K562 (cell line): ENCODE results near the gene RNF207. TPM values are rescaled to one million over a fixed set of nuclear protein-coding genes. Genes with fewer than 3 reads are reported as not detected.

ENCODE experiments used
- ATAC-seq: fragments of 200-7000 bp; cut with Tn5 transposase; 3 replicates; pipeline ENCODE4 v1.9.1; 2020; ENCODE audit warnings: moderate library complexity
- BruUV-seq: library from RNA; stranded (reverse); fragments of 400-500 nt; replicated peaks from 2 replicates; lab custom pipeline; 2021; lab: Mats Ljungman, UMichigan
- CTCF ChIA-PET: fragments of 300-600 bp; formaldehyde crosslinking; extraction: SDS; loops from one replicate; lab custom pipeline; 2021; ENCODE audit warnings: low intra/inter-chr PET ratio; lab: Yijun Ruan, JAX
- POLR2A ChIA-PET: fragments of 300-600, 350-650 bp; sonication (Branson Sonifier 250); formaldehyde crosslinking; extraction: SDS; loops from one replicate; lab custom pipeline; 2021; ENCODE audit warnings: antibody characterized with exemption, inconsistent platforms; lab: Yijun Ruan, JAX
- DNase-seq, 4 experiments: peaks; one replicate each; pipeline versions ENCODE4 v3.0.0 to v3.0.0-alpha.2; 2011 to 2018; ENCODE audit warnings: low spot score in 3 of 4, mixed read lengths in 3 of 4; ENCODE audit errors: extremely low read depth in 1 of 4
- FAIRE-seq: peaks from 2 replicates; lab custom pipeline; 2011; peaks lifted over from hg19 to GRCh38; lab: Jason Lieb, UNC
- H2AFZ ChIP-seq: 2 replicates; pipeline ENCODE4 v1.6.0; 2011; ENCODE audit warnings: low read depth, low read length, control low read depth, inconsistent platforms
- H3K27ac ChIP-seq: fragments of 200-600 bp; 3 replicates; pipeline ENCODE4 v1.8.0; 2011; ENCODE audit warnings: low read depth, mild to moderate bottlenecking, control low read depth, inconsistent platforms, low read length, moderate library complexity, mixed read lengths; ENCODE audit errors: extremely low read depth
- H3K27me3 ChIP-seq, 2 experiments: fragments of 300-600 bp in 1 of 2; 2 replicates in 1 of 2; 3 replicates in 1 of 2; pipeline versions ENCODE4 v1.6.0 to v1.8.0; 2011; ENCODE audit warnings: inconsistent platforms in 2 of 2, low read length in 2 of 2, mild to moderate bottlenecking in 1 of 2, mixed read lengths in 1 of 2, moderate library complexity in 1 of 2; ENCODE audit not compliant: control insufficient read depth in 2 of 2, insufficient read depth in 2 of 2
- H3K36me3 ChIP-seq: fragments of 300-600 bp; 3 replicates; pipeline ENCODE4 v1.8.0; 2011; ENCODE audit warnings: mild to moderate bottlenecking, low read length, inconsistent platforms; ENCODE audit not compliant: control insufficient read depth, insufficient read depth
- H3K4me1 ChIP-seq, 2 experiments: fragments of 200-600 bp in 1 of 2; replicated peaks in 1 of 2; 2 replicates in 1 of 2; 3 replicates in 1 of 2; pipeline versions ENCODE4 v1.5.1 to v1.8.0; 2011; ENCODE audit warnings: inconsistent platforms in 2 of 2, low read length in 2 of 2, mild to moderate bottlenecking in 1 of 2, mixed read lengths in 1 of 2, moderate library complexity in 1 of 2; ENCODE audit not compliant: control insufficient read depth in 2 of 2, insufficient read depth in 2 of 2
- H3K4me2 ChIP-seq: 2 replicates; pipeline ENCODE4 v1.6.1; 2011; ENCODE audit warnings: low read length, control low read depth, inconsistent platforms, mixed read lengths; ENCODE audit not compliant: insufficient read depth
- H3K4me3 ChIP-seq: fragments of 200-600 bp; sonication (generic), shearing (Covaris generic); 2 replicates; pipeline ENCODE4 v1.5.1; 2016; ENCODE audit warnings: control low read depth, inconsistent platforms
- H3K79me2 ChIP-seq: fragments of 200-600 bp; 3 replicates; pipeline ENCODE4 v1.8.0; 2011; ENCODE audit warnings: low read length, inconsistent platforms; ENCODE audit not compliant: control insufficient read depth, insufficient read depth
- H3K9ac ChIP-seq, 2 experiments: 2 replicates each; pipeline versions ENCODE4 v1.6.0 to v1.6.1; 2011; ENCODE audit warnings: low read depth in 2 of 2, low read length in 2 of 2, control low read depth in 1 of 2, inconsistent platforms in 1 of 2, mild to moderate bottlenecking in 1 of 2, mixed read lengths in 1 of 2; ENCODE audit not compliant: insufficient read depth in 1 of 2
- H3K9me1 ChIP-seq: one replicate; pipeline ENCODE4 v1.6.0; 2011; ENCODE audit warnings: inconsistent platforms, mild to moderate bottlenecking, low read length, moderate library complexity; ENCODE audit not compliant: control insufficient read depth, insufficient read depth
- H3K9me3 ChIP-seq: replicated peaks from 2 replicates; pipeline ENCODE4 v1.5.1; 2011; ENCODE audit warnings: low read depth, low read length, inconsistent platforms; ENCODE audit not compliant: control insufficient read depth, insufficient read depth
- H4K20me1 ChIP-seq: replicated peaks from 2 replicates; pipeline ENCODE4 v1.6.1; 2011; ENCODE audit warnings: low read length, inconsistent platforms, mixed read lengths; ENCODE audit not compliant: control insufficient read depth, insufficient read depth
- ATF2 ChIP-seq: sonication (generic); formaldehyde crosslinking; IDR thresholded peaks from 2 replicates; pipeline ENCODE4 v1.8.1; 2022; ENCODE audit warnings: missing genetic modification reagents
- CTCF ChIP-seq, 3 experiments: IDR thresholded peaks in 2 of 3; conservative IDR thresholded peaks in 1 of 3; 2 replicates each; pipeline ENCODE4 v1.5.1; 2011 to 2012; ENCODE audit warnings: low read length in 3 of 3, mild to moderate bottlenecking in 3 of 3, control low read depth in 2 of 3, improper control_type of control experiment in 1 of 3, inconsistent platforms in 1 of 3, low read depth in 1 of 3, mixed read lengths in 1 of 3, moderate library complexity in 1 of 3; ENCODE audit not compliant: insufficient read depth in 2 of 3
- EZH2 ChIP-seq: IDR thresholded peaks from 2 replicates; pipeline ENCODE4 v1.6.1; 2012; ENCODE audit warnings: low read depth, mild to moderate bottlenecking, inconsistent platforms, low read length, borderline replicate concordance
- FOXK1 ChIP-seq: sonication (generic); formaldehyde crosslinking; IDR thresholded peaks from 2 replicates; pipeline ENCODE4 v1.8.0; 2022; ENCODE audit warnings: missing genetic modification reagents, mild to moderate bottlenecking, borderline replicate concordance
- GMEB1 ChIP-seq: fragments of 250-450 bp; sonication (Bioruptor Pico); IDR thresholded peaks from 2 replicates; pipeline ENCODE4 v1.4.0; 2020; ENCODE audit warnings: mild to moderate bottlenecking
- KAT8 ChIP-seq: fragments of 450-650 bp; IDR thresholded peaks from 2 replicates; pipeline ENCODE4 v1.6.1; 2016; ENCODE audit warnings: low read depth, mild to moderate bottlenecking
- NCOA1 ChIP-seq: fragments of 450-650 bp; IDR thresholded peaks from 2 replicates; pipeline ENCODE4 v1.6.1; 2016; ENCODE audit warnings: low read depth
- NELFE ChIP-seq: IDR thresholded peaks from 2 replicates; pipeline ENCODE4 v1.6.1; 2011; ENCODE audit warnings: mild to moderate bottlenecking; ENCODE audit not compliant: insufficient read depth, insufficient read length
- NONO ChIP-seq, 2 experiments: fragments of 200-400 bp in 1 of 2; fragments of 450-650 bp in 1 of 2; formaldehyde crosslinking in 1 of 2; IDR thresholded peaks; 2 replicates each; pipeline ENCODE4 v1.6.1; 2017; ENCODE audit warnings: low read depth in 2 of 2, mild to moderate bottlenecking in 2 of 2, moderate library complexity in 2 of 2, low read length in 1 of 2
- NR3C1 ChIP-seq: sonication (generic); formaldehyde crosslinking; IDR thresholded peaks from 2 replicates; pipeline ENCODE4 v1.8.1; 2022; ENCODE audit warnings: missing genetic modification reagents
- POLR2B ChIP-seq: fragments of 450-650 bp; IDR thresholded peaks from 2 replicates; pipeline ENCODE4 v1.6.1; 2018; ENCODE audit warnings: low read depth; ENCODE audit not compliant: partially characterized antibody
- RHOXF2B ChIP-seq: fragments of 250-450 bp; sonication (Bioruptor Pico); conservative IDR thresholded peaks from 2 replicates; pipeline ENCODE4 v1.5.1; 2021
- SMAD3 ChIP-seq: fragments of 450-650 bp; formaldehyde crosslinking; conservative IDR thresholded peaks from 2 replicates; pipeline ENCODE4 v1.4.0; 2020; ENCODE audit warnings: mild to moderate bottlenecking
- ZBTB34 ChIP-seq: fragments of 250-450 bp; sonication (Bioruptor Pico); IDR thresholded peaks from 2 replicates; pipeline ENCODE4 v1.8.0; 2021; ENCODE audit warnings: mild to moderate bottlenecking, moderate library complexity
- ZNF140 ChIP-seq: fragments of 250-450 bp; sonication (Bioruptor Pico); IDR thresholded peaks from 2 replicates; pipeline ENCODE4 v1.8.0; 2021; ENCODE audit warnings: moderate library complexity, mild to moderate bottlenecking, inconsistent platforms
- ZNF184 ChIP-seq: sonication (generic); formaldehyde crosslinking; IDR thresholded peaks from 2 replicates; pipeline ENCODE4 v1.5.0; 2020; ENCODE audit warnings: missing genetic modification reagents
- ZNF668 ChIP-seq: fragments of 250-450 bp; sonication (Bioruptor Pico); IDR thresholded peaks from 2 replicates; pipeline ENCODE4 v1.8.0; 2022; ENCODE audit warnings: mild to moderate bottlenecking, inconsistent platforms
- ZNF75A ChIP-seq: fragments of 450-650 bp; formaldehyde crosslinking; IDR thresholded peaks from 2 replicates; pipeline ENCODE4 v1.4.0; 2020; ENCODE audit warnings: mild to moderate bottlenecking
- WGBS: fragments of 100-300 bp; shearing (Covaris generic); methylation state at CpG from one replicate; pipeline ENCODE4 v1.1.6; 2016; ENCODE audit warnings: low coverage, mixed read lengths; ENCODE audit not compliant: insufficient coverage; ENCODE audit errors: missing lambda C conversion rate; 5-methylcytosine and 5-hydroxymethylcytosine counted together
- in situ Hi-C: fragments of 300-500 bp; cut with MboI; formaldehyde crosslinking; loops from 4 replicates; pipeline ENCODE4 v1.15.0; 2018; ENCODE audit warnings: inconsistent platforms, mixed read lengths
- intact Hi-C: fragments of 100-400 bp; cut with micrococcal nuclease; formaldehyde crosslinking; loops from 2 replicates; pipeline ENCODE4 v1.14.2; 2022
- polyA plus RNA-seq, 8 experiments: library from polyadenylated mRNA; depleted of rRNA in 4 of 8; stranded (reverse) in 5 of 8; unstranded in 3 of 8; fragments of >200 nt; fragmentation: Nextera tagmentation in 2 of 8; fragmentation: Illumina TruSeq in 1 of 8; extraction: Ambion mirVana in 2 of 8; extraction: Trizol in 1 of 8; gene quantifications; 2 replicates each; pipeline versions ENCODE4 v1.2.1 to v1.2.3, GENCODE V29; 2011 to 2014; ENCODE audit warnings: inconsistent platforms in 1 of 8, missing spikeins in 1 of 8
- total RNA-seq, 7 experiments: library from RNA; depleted of rRNA in 6 of 7; stranded (reverse); fragments of >200 nt in 6 of 7; fragmentation: Illumina TruSeq in 2 of 7; extraction: Trizol in 2 of 7; gene quantifications; 2 replicates each; pipeline versions ENCODE4 v1.2.1 to v1.2.3, GENCODE V29; 2011 to 2021; ENCODE audit warnings: low replicate concordance in 1 of 7

Gene RNF207
- total and polyA plus RNA-seq, 9 of the 15 experiments (the other 6 are each of a cell fraction or from before 2014, with no cell fraction given) = 2.7 to 30.6 (median 12.9) TPM

- CTCF ChIA-PET = interaction anchor here (0.6 to 2.4 kb wide), 2 partner anchors 91 to 395 kb away, joined by 3 to 10 read pairs; no protein-coding TSS in a partner anchor
Measured at GRCh38 chr1:6252374-6252710, 46.4 kb downstream of the RNF207 start.

More at GRCh38 chr1:6252374-6252710, 46.4 kb downstream of the RNF207 start:
- intact Hi-C loops (no loop called here), in situ Hi-C loops (loop anchor here (25.0 kb wide), 1 partner anchor 960 kb away; no protein-coding TSS in a partner anchor)
- Histone ChIP-seq H3K4me1 (peaks cover 0 to 44% of the 10 kb centered on the region in 2 experiments; a peak in 2 of 5 replicates), H3K27me3 (peaks cover 17 to 61% of the 10 kb centered on the region in 2 experiments; a peak in 4 of 5 replicates), H3K4me3 (no peak overlapping the region), H3K9me1 (peaks cover 10% of the 10 kb centered on the region), H3K36me3 (no peaks in the 10 kb centered on the region), H4K20me1 (peaks cover 48% of the 10 kb centered on the region), H3K9ac (no peak overlapping the region), H3K4me2 (no peak overlapping the region), H3K27ac (no peak overlapping the region), H3K9me3 (no peaks in the 10 kb centered on the region), H2AFZ (no peak overlapping the region), H3K79me2 (no peaks in the 10 kb centered on the region)
- FAIRE-seq = no peak
- POLR2A ChIA-PET = interaction anchor here (0.7 to 0.8 kb wide), 2 partner anchors 13 to 63 kb away, joined by 3 to 5 read pairs; no protein-coding TSS in a partner anchor
- 7% methylated on average over 4 of the region's 4 CpGs for WGBS
- no peak for DNase-seq
- ATAC-seq = no peak
- TF ChIP-seq CTCF (IDR thresholded peaks at IDR 0.05 in 2 of 3, conservative IDR thresholded peaks at IDR 0.05 in 1 of 3; ENCODE audit: insufficient read depth in 2 of 3, low read depth in 1 of 3, low read length in 3 of 3) (no peak), NR3C1 (CRISPR knock-in tag) (no peak), ZBTB34 (CRISPR knock-in tag) (no peak), POLR2B (no peak), NCOA1 (no peak), EZH2 (no peak), ZNF75A (CRISPR knock-in tag) (no peak), KAT8 (no peak), RHOXF2B (no peak), ZNF668 (CRISPR knock-in tag) (no peak), SMAD3 (no peak), ZNF140 (CRISPR knock-in tag) (no peak), NELFE (no peak), ATF2 (no peak), ZNF184 (CRISPR knock-in tag) (no peak), FOXK1 (CRISPR knock-in tag) (no peak), GMEB1 (CRISPR knock-in tag) (no peak), NONO (IDR thresholded peaks at IDR 0.05; ENCODE audit: low read depth in 2 of 2, low read length in 1 of 2) (no peak)
- BruUV-seq = no TSS peak
